ENCODE data around the gene OR13C4. TPM values are rescaled to one million over a fixed set of nuclear protein-coding genes. Genes with fewer than 3 reads are reported as not detected.

The OR13C4 gene
- total RNA-seq = not detected in 2 replicates

GRCh38 chr9:104527109-104527508 lies at the start of gene OR13C4:
Gene OR13C4, minus strand, starts transcription at chr9:104527209. Its CDS starts 0 bp downstream, at chr9:104527209.

GRCh38 chr9:104568868-104569267 lies 41.9 kb upstream of the OR13C4 start, which contains the start of gene OR13C8:
Gene OR13C8, plus strand, starts transcription at chr9:104569168. Its CDS starts 0 bp downstream, at chr9:104569168.

GRCh38 chr9:104536756-104537155 lies 9.7 kb upstream of the OR13C4 start, which contains the start of gene OR13C3:
Gene OR13C3, minus strand, starts transcription at chr9:104536856. Its CDS starts 133 bp downstream, at chr9:104536723.

GRCh38 chr9:104503963-104504362 lies 23.0 kb downstream of the OR13C4 start, which contains the start of gene OR13F1:
Gene OR13F1, plus strand, starts transcription at chr9:104504263. Its CDS starts 0 bp downstream, at chr9:104504263.

Other genes starting within 250 kb of the OR13C4 start
- gene OR13F1, start 22.9 kb downstream of the OR13C4 start, total RNA-seq = not detected in 2 replicates
- gene OR13C3, start 9.6 kb upstream of the OR13C4 start, total RNA-seq = not detected in 2 replicates
- gene OR13C8, start 42.0 kb upstream of the OR13C4 start, total RNA-seq = not detected in 2 replicates
- not detected in 2 replicates for gene OR13C5, start 72.2 kb upstream of the OR13C4 start, total RNA-seq
- not detected in 2 replicates for gene OR13C2, start 78.4 kb upstream of the OR13C4 start, total RNA-seq
- not detected in 2 replicates for gene OR13C9, start 91.0 kb upstream of the OR13C4 start, total RNA-seq
- not detected in 2 replicates for gene OR13D1, start 167.3 kb upstream of the OR13C4 start, total RNA-seq
- 11.0 and 13.2 TPM in 2 replicates for gene NIPSNAP3A, start 220.5 kb upstream of the OR13C4 start, total RNA-seq
- gene NIPSNAP3B, start 236.9 kb upstream of the OR13C4 start, total RNA-seq = 0.25 and 0.29 TPM in 2 replicates

Measured in cardiac ventricle fibroblast (primary cell).